Measurements from ENCODE around the gene SNRPA. TPM values are rescaled to one million over a fixed set of nuclear protein-coding genes. Genes with fewer than 3 reads are reported as not detected.

SNRPA gene
- total RNA-seq, 1 experiment from 2014 or later: 134 TPM

DNA sequence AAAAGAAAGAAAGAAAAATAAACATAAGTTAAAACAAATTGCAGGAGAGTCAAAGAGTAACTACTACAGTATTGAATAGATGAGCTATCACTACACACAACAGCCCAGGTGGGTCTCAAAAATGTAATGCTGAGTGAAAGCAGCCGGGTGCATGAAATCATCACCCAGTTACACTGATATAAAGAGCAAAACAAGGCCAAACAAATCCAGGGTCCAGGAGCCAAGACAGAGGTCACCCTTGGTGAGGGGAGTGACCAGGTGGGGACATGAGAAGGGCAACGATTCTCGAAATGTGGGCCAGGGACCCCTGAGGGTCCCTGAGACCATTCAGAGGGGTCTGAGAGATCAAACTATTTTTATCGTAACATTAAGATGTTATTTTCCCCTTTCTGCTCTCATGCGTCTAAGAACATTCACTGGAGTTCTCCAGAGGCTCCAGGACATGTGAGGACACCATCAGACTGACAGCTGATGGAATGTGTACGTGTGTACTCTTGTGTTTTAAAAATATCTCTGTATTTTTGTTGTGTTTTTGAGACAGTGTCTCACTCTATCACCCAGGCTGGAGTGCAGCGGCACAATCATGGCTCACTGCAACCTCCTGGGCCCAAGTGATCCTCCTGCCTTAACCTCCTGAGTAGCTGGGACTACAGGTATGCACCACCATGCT lies 44.9 kb upstream of the SNRPA start:
- H3K27ac Mint-ChIP-seq (ENCODE audit: unreplicated experiment): no peak overlapping the region

DNA sequence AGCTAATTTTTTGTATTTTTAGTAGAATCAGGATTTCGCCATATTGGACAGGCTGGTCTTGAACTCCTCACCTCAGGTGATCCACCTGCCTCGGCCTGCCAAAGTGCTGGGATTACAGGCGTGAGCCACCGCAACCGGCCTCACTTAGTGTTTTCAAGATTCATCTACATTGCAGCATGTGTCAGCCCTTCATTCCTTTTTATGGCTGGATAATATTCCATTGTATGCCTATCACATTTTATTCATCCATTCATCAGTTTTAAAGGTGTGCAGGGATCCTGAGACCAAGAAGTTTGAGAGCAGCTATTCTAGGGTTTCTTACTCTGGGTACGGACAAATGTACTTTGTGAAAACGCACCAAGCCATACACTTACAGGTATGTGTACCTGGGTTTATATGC lies 43.4 kb upstream of the SNRPA start:
- ChIA-PET POLR2A (no interaction called here), CTCF (no interaction called here)
- Mint-ChIP-seq H3K36me3 (ENCODE audit: insufficient read depth, unreplicated experiment) (peaks cover 52% of the 10 kb centered on the region), H3K4me3 (ENCODE audit: unreplicated experiment) (no peak overlapping the region), H3K4me1 (ENCODE audit: low read depth, unreplicated experiment) (no peaks in the 10 kb centered on the region), H3K27me3 (ENCODE audit: insufficient read depth, unreplicated experiment) (no peaks in the 10 kb centered on the region), H3K9me3 (ENCODE audit: unreplicated experiment) (no peaks in the 10 kb centered on the region), H3K27ac (ENCODE audit: unreplicated experiment) (no peak overlapping the region)
- Histone ChIP-seq H3K4me1 (no peaks in the 10 kb centered on the region), H3K36me3 (ENCODE audit: control insufficient read depth, insufficient read depth, low read length) (peaks cover 10% of the 10 kb centered on the region), H3K4me3 (ENCODE audit: low read depth, low read length) (no peak overlapping the region), H3K27me3 (replicated peaks; ENCODE audit: control insufficient read depth, insufficient read depth, low read length) (no peaks in the 10 kb centered on the region), H3K9me3 (no peaks in the 10 kb centered on the region)
- TF ChIP-seq, protein P1, sequence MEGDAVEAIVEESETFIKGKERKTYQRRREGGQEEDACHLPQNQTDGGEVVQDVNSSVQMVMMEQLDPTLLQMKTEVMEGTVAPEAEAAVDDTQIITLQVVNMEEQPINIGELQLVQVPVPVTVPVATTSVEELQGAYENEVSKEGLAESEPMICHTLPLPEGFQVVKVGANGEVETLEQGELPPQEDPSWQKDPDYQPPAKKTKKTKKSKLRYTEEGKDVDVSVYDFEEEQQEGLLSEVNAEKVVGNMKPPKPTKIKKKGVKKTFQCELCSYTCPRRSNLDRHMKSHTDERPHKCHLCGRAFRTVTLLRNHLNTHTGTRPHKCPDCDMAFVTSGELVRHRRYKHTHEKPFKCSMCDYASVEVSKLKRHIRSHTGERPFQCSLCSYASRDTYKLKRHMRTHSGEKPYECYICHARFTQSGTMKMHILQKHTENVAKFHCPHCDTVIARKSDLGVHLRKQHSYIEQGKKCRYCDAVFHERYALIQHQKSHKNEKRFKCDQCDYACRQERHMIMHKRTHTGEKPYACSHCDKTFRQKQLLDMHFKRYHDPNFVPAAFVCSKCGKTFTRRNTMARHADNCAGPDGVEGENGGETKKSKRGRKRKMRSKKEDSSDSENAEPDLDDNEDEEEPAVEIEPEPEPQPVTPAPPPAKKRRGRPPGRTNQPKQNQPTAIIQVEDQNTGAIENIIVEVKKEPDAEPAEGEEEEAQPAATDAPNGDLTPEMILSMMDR (IDR thresholded peaks at IDR 0.05; ENCODE audit: insufficient read depth in 1 of 2, low read depth in 1 of 2, low read length in 1 of 2, severe bottlenecking in 1 of 2, unreplicated experiment in 1 of 2): no peak
- intact Hi-C loops (cut with micrococcal nuclease; ENCODE audit: unreplicated experiment): no loop called here
- no peak for DNase-seq
- BruUV-seq (replicated peaks): no TSS peak

More for the DNA sequence above, 44.9 kb upstream of the SNRPA start:
- no peaks in the 10 kb centered on the region for H3K9me3 Mint-ChIP-seq (ENCODE audit: unreplicated experiment)
- H3K4me1 Mint-ChIP-seq (ENCODE audit: low read depth, unreplicated experiment): no peaks in the 10 kb centered on the region
- H3K4me3 ChIP-seq (ENCODE audit: low read depth, low read length): no peak overlapping the region
- TF ChIP-seq, protein P1 (IDR thresholded peaks at IDR 0.05; ENCODE audit: insufficient read depth in 1 of 2, low read depth in 1 of 2, low read length in 1 of 2, severe bottlenecking in 1 of 2, unreplicated experiment in 1 of 2): no peak
- no TSS peak for BruUV-seq (replicated peaks)
- no peaks in the 10 kb centered on the region for H3K27me3 Mint-ChIP-seq (ENCODE audit: insufficient read depth, unreplicated experiment)
- H3K27me3 ChIP-seq (replicated peaks; ENCODE audit: control insufficient read depth, insufficient read depth, low read length): no peaks in the 10 kb centered on the region
- H3K9me3 ChIP-seq: no peaks in the 10 kb centered on the region
- H3K36me3 ChIP-seq (ENCODE audit: control insufficient read depth, insufficient read depth, low read length): peaks cover 9% of the 10 kb centered on the region
- DNase-seq: no peak
- intact Hi-C loops (cut with micrococcal nuclease; ENCODE audit: unreplicated experiment): no loop called here
- POLR2A ChIA-PET: no interaction called here
- CTCF ChIA-PET: no interaction called here
- H3K36me3 Mint-ChIP-seq (ENCODE audit: insufficient read depth, unreplicated experiment): peaks cover 58% of the 10 kb centered on the region
- H3K4me1 ChIP-seq: no peaks in the 10 kb centered on the region
- no peak overlapping the region for H3K4me3 Mint-ChIP-seq (ENCODE audit: unreplicated experiment)

DNA sequence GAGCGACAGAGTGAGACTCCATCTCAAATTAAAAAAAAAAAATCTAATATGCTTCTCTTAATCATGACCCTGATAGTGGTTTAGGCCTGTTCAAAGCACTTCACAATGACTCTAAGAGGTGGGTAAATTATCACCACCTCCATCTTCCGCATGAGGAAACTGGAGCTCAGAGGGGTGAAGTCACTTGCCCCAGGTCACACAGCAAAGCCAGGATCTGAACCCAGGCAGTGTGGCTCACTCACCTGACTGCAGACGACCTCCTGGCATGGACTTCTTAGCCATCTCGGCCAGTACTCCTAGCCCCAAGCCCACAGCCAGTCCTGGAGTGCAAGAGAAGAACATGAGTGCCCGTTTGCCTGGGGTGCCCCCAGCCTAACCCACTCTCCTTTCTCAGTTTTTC lies 41.2 kb upstream of the SNRPA start:
- no peaks in the 10 kb centered on the region for H3K27me3 ChIP-seq (replicated peaks; ENCODE audit: control insufficient read depth, insufficient read depth, low read length)
- ChIA-PET POLR2A (no interaction called here), CTCF (no interaction called here)
- Mint-ChIP-seq H3K27ac (ENCODE audit: unreplicated experiment) (no peak overlapping the region), H3K9me3 (ENCODE audit: unreplicated experiment) (no peaks in the 10 kb centered on the region), H3K27me3 (ENCODE audit: insufficient read depth, unreplicated experiment) (no peaks in the 10 kb centered on the region), H3K4me3 (ENCODE audit: unreplicated experiment) (no peak overlapping the region), H3K36me3 (ENCODE audit: insufficient read depth, unreplicated experiment) (peaks cover 62% of the 10 kb centered on the region), H3K4me1 (ENCODE audit: low read depth, unreplicated experiment) (no peaks in the 10 kb centered on the region)
- H3K4me1 ChIP-seq: no peaks in the 10 kb centered on the region
- peaks cover 6% of the 10 kb centered on the region for H3K36me3 ChIP-seq (ENCODE audit: control insufficient read depth, insufficient read depth, low read length)
- no peak overlapping the region for H3K4me3 ChIP-seq (ENCODE audit: low read depth, low read length)
- DNase-seq: no peak
- TF ChIP-seq, protein P1 (IDR thresholded peaks at IDR 0.05; ENCODE audit: insufficient read depth in 1 of 2, low read depth in 1 of 2, low read length in 1 of 2, severe bottlenecking in 1 of 2, unreplicated experiment in 1 of 2): no peak
- intact Hi-C loops (cut with micrococcal nuclease; ENCODE audit: unreplicated experiment): no loop called here
- no TSS peak for BruUV-seq (replicated peaks)
- no peaks in the 10 kb centered on the region for H3K9me3 ChIP-seq

All from Caco-2 (cell line).